Stimulated activated CD8-positive, alpha-beta memory T cell treated with anti-CD3 and anti-CD28 coated beads, Interleukin-4, amount 100 ng/mL, for 48 hours (primary cell): ENCODE measurements around the gene KIAA1191.
"Not testable (repeated sequence)": the region's sequence is repeated elsewhere in the genome, so short reads cannot be mapped to it uniquely, and the experiment has no call there.

ENCODE experiments used
- DNase-seq: peaks from one replicate; pipeline ENCODE4 v3.0.0-alpha.2; 2020

The KIAA1191 gene

GRCh38 chr5:176362233-176362490 is 598 bp upstream of the KIAA1191 start:
- no peak for DNase-seq

GRCh38 chr5:176360894-176361436 is 599 bp downstream of the KIAA1191 start:
- DNase-seq: no peak

GRCh38 chr5:176359658-176360057 is 1.9 kb downstream of the KIAA1191 start:
- DNase-seq: no peak

GRCh38 chr5:176356179-176356566 is 5.4 kb downstream of the KIAA1191 start:
- no peak for DNase-seq

GRCh38 chr5:176355400-176356178 is 6.0 kb downstream of the KIAA1191 start:
- no peak for DNase-seq

GRCh38 chr5:176353533-176353932 is 8.0 kb downstream of the KIAA1191 start:
- DNase-seq: no peak

GRCh38 chr5:176352116-176352878 is 9.3 kb downstream of the KIAA1191 start:
- DNase-seq: no peak

- no peak for DNase-seq
These were observed 11.1 kb downstream of the KIAA1191 start for GRCh38 chr5:176350416-176350815.

- no peak for DNase-seq
These were observed 18.7 kb downstream of the KIAA1191 start for GRCh38 chr5:176342766-176343458.

GRCh38 chr5:176342158-176342483 is 19.4 kb downstream of the KIAA1191 start:
- DNase-seq: no peak

GRCh38 chr5:176341325-176342157 is 20.0 kb downstream of the KIAA1191 start:
- no peak for DNase-seq

- DNase-seq: no peak
These were observed 22.3 kb downstream of the KIAA1191 start for GRCh38 chr5:176339304-176339703.

GRCh38 chr5:176337913-176338312 is 23.7 kb downstream of the KIAA1191 start:
- DNase-seq: no peak

GRCh38 chr5:176334031-176334770 is 27.4 kb downstream of the KIAA1191 start:
- no peak for DNase-seq

GRCh38 chr5:176320577-176320976 is 41.0 kb downstream of the KIAA1191 start:
- DNase-seq: no peak

- no peak for DNase-seq
These were observed 41.6 kb downstream of the KIAA1191 start for GRCh38 chr5:176319827-176320554.

- DNase-seq: no peak
These were observed 43.8 kb downstream of the KIAA1191 start for GRCh38 chr5:176317534-176318374.

GRCh38 chr5:176305356-176305755 is 56.2 kb downstream of the KIAA1191 start:
- not testable (repeated sequence) for DNase-seq
